Subcutaneous adipose tissue (tissue), 4 donors: Measurements from ENCODE around the gene USP6. TPM values are rescaled to one million over a fixed set of nuclear protein-coding genes. Genes with fewer than 3 reads are reported as not detected.

Experiments
- CTCF ChIP-seq: fragments of 450-650 bp; IDR thresholded peaks from one replicate; pipeline ENCODE4 v1.5.1; 2016; ENCODE audit warnings: low read depth, mild to moderate bottlenecking, control low read depth, antibody characterized with exemption, moderate library complexity
- small RNA-seq: library from RNA; depleted of rRNA; stranded (forward); fragments of <200 nt; gene quantifications from one replicate; pipeline ENCODE3, GENCODE V24; 2016
- total RNA-seq, 4 donors: library from RNA; depleted of rRNA; stranded (reverse); fragments of >200 nt; gene quantifications; one replicate each; pipeline ENCODE4 v1.1.0, GENCODE V29; 2016

Gene USP6
- total RNA-seq, 4 donors from 2014 or later: 0.22 to 5.1 (median 0.51) TPM; not detected in 1

- no peak for TF ChIP-seq CTCF
Observed at GRCh38 chr17:5210091-5210490, 94.3 kb downstream of the USP6 start.

- no peak for TF ChIP-seq CTCF
Observed at GRCh38 chr17:5210614-5211252, 94.9 kb downstream of the USP6 start.

- TF ChIP-seq CTCF: no peak
Observed at GRCh38 chr17:5211458-5211857, 95.6 kb downstream of the USP6 start.

- no peak for TF ChIP-seq CTCF
Observed at GRCh38 chr17:5219536-5219935, 103.7 kb downstream of the USP6 start.

GRCh38 chr17:5220074-5220473 lies 104.2 kb downstream of the USP6 start:
- no peak for TF ChIP-seq CTCF

Small RNA genes lying within 50 kb of the gene (small RNA-seq; reads per million reads assigned to genes)
- not detected for gene AC012146.4

Other genes starting within 250 kb of the USP6 start
- 1 to 10 TPM in 2 of 4 donors, under 1 TPM in 2; 0.38 to 2.2 (median 0.87) TPM for gene C17orf107, start 216.5 kb upstream of the USP6 start, total RNA-seq
- gene CHRNE, start 212.9 kb upstream of the USP6 start, total RNA-seq: under 1 TPM; 0.34 to 0.94 (median 0.46) TPM
- not detected for gene GP1BA, start 183.8 kb upstream of the USP6 start, total RNA-seq
- gene SLC25A11, start 176.0 kb upstream of the USP6 start, total RNA-seq: 10 to 100 TPM; 25.3 to 85.5 (median 27.9) TPM
- gene RNF167, start 175.8 kb upstream of the USP6 start, total RNA-seq: 10 to 100 TPM; 21.7 to 42.0 (median 31.0) TPM
- gene PFN1, start 167.5 kb upstream of the USP6 start, total RNA-seq: 100 to 1,000 TPM; 244 to 584 (median 435) TPM
- 1 to 10 TPM; 2.3 to 8.3 (median 3.8) TPM for gene ENO3, start 164.9 kb upstream of the USP6 start, total RNA-seq
- gene SPAG7, start 148.2 kb upstream of the USP6 start, total RNA-seq: 10 to 100 TPM; 37.5 to 67.6 (median 54.1) TPM
- 10 to 100 TPM; 11.4 to 21.9 (median 17.5) TPM for gene CAMTA2, start 128.4 kb upstream of the USP6 start, total RNA-seq
- 1 to 10 TPM in 3 of 4 donors, under 1 TPM in 1; 0.85 to 1.3 (median 1.1) TPM for gene INCA1, start 118.5 kb upstream of the USP6 start, total RNA-seq
- 100 to 1,000 TPM in 1 of 4 donors, 10 to 100 TPM in 3; 32.3 to 162 (median 65.2) TPM for gene KIF1C, start 118.1 kb upstream of the USP6 start, total RNA-seq
- not detected for gene SLC52A1, start 80.6 kb upstream of the USP6 start, total RNA-seq
- 1 to 10 TPM; 3.2 to 5.9 (median 4.0) TPM for gene ZFP3, start 37.6 kb upstream of the USP6 start, total RNA-seq
- 10 to 100 TPM in 1 of 4 donors, 1 to 10 TPM in 3; 1.5 to 11.9 (median 6.0) TPM for gene ZNF232, start 4.2 kb upstream of the USP6 start, total RNA-seq
- 10 to 100 TPM in 3 of 4 donors, 1 to 10 TPM in 1; 5.5 to 17.1 (median 11.0) TPM for gene ZNF594, start 75.8 kb downstream of the USP6 start, total RNA-seq
- gene SCIMP, start 118.8 kb downstream of the USP6 start, total RNA-seq: 10 to 100 TPM in 1 of 4 donors, 1 to 10 TPM in 3; 1.7 to 17.0 (median 7.6) TPM
- 10 to 100 TPM; 59.5 to 72.1 (median 63.3) TPM for gene RABEP1, start 166.3 kb downstream of the USP6 start, total RNA-seq